Measurements from ENCODE around the gene SINHCAF.

Gene SINHCAF

DNA sequence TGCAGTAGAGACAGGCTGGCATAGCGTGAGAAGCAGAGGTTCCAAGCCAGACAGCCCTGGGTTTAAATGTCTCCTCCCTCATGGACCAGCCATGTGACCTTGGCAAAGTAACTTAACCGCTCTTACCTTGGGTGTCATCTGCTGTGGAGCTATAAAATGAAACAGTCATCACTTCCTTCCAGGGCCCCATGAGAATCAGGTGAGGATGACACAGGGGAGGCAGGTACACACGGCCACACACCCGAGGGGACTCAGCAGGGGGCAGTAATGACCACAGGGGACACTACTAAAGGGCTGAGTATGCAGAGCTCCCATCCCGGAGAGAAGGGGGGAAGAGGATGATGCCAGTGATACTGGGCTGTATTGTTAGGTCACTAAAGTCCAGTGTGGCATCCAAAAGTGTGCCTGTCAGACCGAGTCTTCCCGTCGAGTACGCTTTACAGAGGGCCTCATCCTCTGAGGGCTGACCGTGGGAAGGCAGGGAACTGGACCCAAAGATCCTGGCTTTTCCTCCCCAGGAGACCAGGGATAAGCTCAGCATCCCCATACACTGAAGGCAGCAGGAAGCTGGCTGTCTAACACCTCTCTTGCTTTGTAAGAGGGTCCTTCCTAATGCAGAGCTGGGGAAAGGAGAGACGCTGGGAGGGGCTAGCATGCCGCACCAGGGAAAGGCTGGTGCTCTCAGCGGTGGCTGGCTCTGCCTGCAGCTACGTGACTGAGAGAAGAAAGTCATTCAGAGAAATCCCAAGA, 94.2 kb downstream of the SINHCAF start:
- no peak for DNase-seq
